Thoracic aorta (tissue), 2 donors: ENCODE measurements around the gene ZNF516. TPM values are rescaled to one million over a fixed set of nuclear protein-coding genes. Genes with fewer than 3 reads are reported as not detected.

Experiments
- ATAC-seq: fragments of 150-250 bp; one replicate; pipeline ENCODE4 v1.8.0; 2017; ENCODE audit warnings: low read depth; ENCODE audit not compliant: insufficient number of reproducible peaks, low FRiP score
- DNase-seq: peaks from one replicate; pipeline ENCODE4 v3.0.0-alpha.2; 2020; ENCODE audit warnings: low spot score
- H3K27ac ChIP-seq, 2 donors: fragments of 200-600 bp; sonication (generic); 1 replicate in 1 of 2; 2 replicates in 1 of 2; pipeline ENCODE4 v1.5.1; 2016; ENCODE audit warnings: mild to moderate bottlenecking in 2 of 2, moderate library complexity in 2 of 2
- H3K27me3 ChIP-seq: fragments of 200-600 bp; sonication (generic); replicated peaks from 2 replicates; pipeline ENCODE4 v1.6.0; 2016; ENCODE audit warnings: mild to moderate bottlenecking; ENCODE audit not compliant: insufficient read depth
- H3K36me3 ChIP-seq: fragments of 200-600 bp; sonication (generic); one replicate; pipeline ENCODE4 v1.5.1; 2016
- H3K4me1 ChIP-seq, 2 donors: fragments of 200-600 bp; sonication (generic); 1 replicate in 1 of 2; 2 replicates in 1 of 2; pipeline versions ENCODE4 v1.5.1 to v1.6.0; 2016; ENCODE audit warnings: low read depth in 2 of 2, mild to moderate bottlenecking in 1 of 2; ENCODE audit not compliant: control insufficient read depth in 1 of 2
- H3K4me3 ChIP-seq: fragments of 200-600 bp; sonication (generic); 2 replicates; pipeline ENCODE4 v1.5.1; 2016; ENCODE audit warnings: mild to moderate bottlenecking
- H3K9me3 ChIP-seq: fragments of 200-600 bp; sonication (generic); 2 replicates; pipeline ENCODE4 v1.5.1; 2016
- total RNA-seq, 2 donors: library from RNA; depleted of rRNA; stranded (reverse); fragments of >200 nt; gene quantifications; one replicate each; pipeline versions ENCODE4 v1.1.0 to v1.2.3, GENCODE V29; 2016
- TF ChIP-seq, protein P1 (sequence below): fragments of 200-600 bp; sonication (generic); IDR thresholded peaks from one replicate; pipeline ENCODE4 v1.5.1; 2019; ENCODE audit warnings: antibody characterized with exemption

The ZNF516 gene
- total RNA-seq, 2 donors from 2014 or later = 19.5 to 19.8 TPM

DNA sequence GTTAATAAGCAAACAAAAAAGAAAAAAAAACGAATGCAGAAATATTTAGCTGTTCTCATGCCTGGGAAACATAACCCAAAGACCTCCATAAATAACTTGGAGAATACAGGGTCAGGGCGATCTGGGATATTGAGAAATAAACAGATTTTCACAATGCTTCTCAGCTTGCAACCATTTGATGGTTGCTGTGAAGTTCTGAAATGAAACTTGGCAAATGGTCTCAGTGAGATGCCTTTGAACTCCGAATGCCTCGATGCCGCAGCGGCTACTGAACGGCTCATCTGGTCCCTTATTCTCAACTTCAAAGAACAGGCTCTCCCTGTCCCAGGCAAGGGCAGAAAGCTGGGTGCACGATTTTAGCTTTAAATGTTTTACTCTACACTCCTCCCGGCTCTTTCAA lies 78.1 kb downstream of the ZNF516 start:
- Histone ChIP-seq H3K4me1 (peaks cover 0 to 4% of the 10 kb centered on the region in 2 donors), H3K36me3 (no peaks in the 10 kb centered on the region), H3K27ac (no peak overlapping the region), H3K27me3 (no peaks in the 10 kb centered on the region), H3K9me3 (no peaks in the 10 kb centered on the region), H3K4me3 (no peak overlapping the region)
- TF ChIP-seq, protein P1, sequence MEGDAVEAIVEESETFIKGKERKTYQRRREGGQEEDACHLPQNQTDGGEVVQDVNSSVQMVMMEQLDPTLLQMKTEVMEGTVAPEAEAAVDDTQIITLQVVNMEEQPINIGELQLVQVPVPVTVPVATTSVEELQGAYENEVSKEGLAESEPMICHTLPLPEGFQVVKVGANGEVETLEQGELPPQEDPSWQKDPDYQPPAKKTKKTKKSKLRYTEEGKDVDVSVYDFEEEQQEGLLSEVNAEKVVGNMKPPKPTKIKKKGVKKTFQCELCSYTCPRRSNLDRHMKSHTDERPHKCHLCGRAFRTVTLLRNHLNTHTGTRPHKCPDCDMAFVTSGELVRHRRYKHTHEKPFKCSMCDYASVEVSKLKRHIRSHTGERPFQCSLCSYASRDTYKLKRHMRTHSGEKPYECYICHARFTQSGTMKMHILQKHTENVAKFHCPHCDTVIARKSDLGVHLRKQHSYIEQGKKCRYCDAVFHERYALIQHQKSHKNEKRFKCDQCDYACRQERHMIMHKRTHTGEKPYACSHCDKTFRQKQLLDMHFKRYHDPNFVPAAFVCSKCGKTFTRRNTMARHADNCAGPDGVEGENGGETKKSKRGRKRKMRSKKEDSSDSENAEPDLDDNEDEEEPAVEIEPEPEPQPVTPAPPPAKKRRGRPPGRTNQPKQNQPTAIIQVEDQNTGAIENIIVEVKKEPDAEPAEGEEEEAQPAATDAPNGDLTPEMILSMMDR = no peak
- ATAC-seq (no peak), DNase-seq (no peak)

GRCh38 chr18:76414936-76415621 lies 80.0 kb downstream of the ZNF516 start:
- TF ChIP-seq, protein P1 = no peak
- no peak overlapping the region for H3K4me3 ChIP-seq
- ATAC-seq (no peak), DNase-seq (no peak)
- no peaks in the 10 kb centered on the region for H3K4me1 ChIP-seq
- H3K9me3 ChIP-seq = no peaks in the 10 kb centered on the region
- no peaks in the 10 kb centered on the region for H3K27me3 ChIP-seq
- no peaks in the 10 kb centered on the region for H3K36me3 ChIP-seq
- no peak overlapping the region for H3K27ac ChIP-seq

- Histone ChIP-seq H3K27me3 (no peaks in the 10 kb centered on the region), H3K4me1 (no peaks in the 10 kb centered on the region), H3K36me3 (no peaks in the 10 kb centered on the region), H3K27ac (no peak overlapping the region), H3K4me3 (no peak overlapping the region), H3K9me3 (no peaks in the 10 kb centered on the region)
- no peak for DNase-seq
- ATAC-seq = no peak
- TF ChIP-seq, protein P1 = no peak
These were observed 82.0 kb downstream of the ZNF516 start for GRCh38 chr18:76412818-76413565.

GRCh38 chr18:76412010-76412817 lies 82.8 kb downstream of the ZNF516 start:
- Histone ChIP-seq H3K27me3 (no peaks in the 10 kb centered on the region), H3K4me1 (no peaks in the 10 kb centered on the region), H3K9me3 (no peaks in the 10 kb centered on the region), H3K4me3 (no peak overlapping the region), H3K36me3 (no peaks in the 10 kb centered on the region), H3K27ac (no peak overlapping the region)
- TF ChIP-seq, protein P1 = no peak
- DNase-seq (no peak), ATAC-seq (no peak)
